Measurements from ENCODE around the gene SND1.

DNA sequence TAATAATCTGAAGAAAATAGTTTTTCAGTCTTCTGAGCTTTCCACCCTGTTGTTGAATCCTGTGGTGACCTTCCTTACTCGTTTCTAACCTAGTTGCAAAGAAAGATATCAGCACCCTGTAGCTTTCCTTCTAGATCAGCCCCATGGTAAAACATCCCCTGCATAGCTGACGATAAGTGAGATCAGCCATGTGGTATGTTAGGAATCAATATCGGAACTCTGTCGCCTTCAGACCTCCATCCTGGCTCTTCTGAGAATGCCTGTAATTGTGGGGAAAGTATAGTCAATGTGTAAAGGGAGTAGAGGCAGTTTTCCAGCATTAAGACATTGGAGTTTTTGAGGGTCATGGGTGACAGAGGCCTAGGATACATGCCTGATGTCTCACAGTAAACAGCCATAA, 227.4 kb downstream of the SND1 start:
- TF ChIP-seq, protein P1, sequence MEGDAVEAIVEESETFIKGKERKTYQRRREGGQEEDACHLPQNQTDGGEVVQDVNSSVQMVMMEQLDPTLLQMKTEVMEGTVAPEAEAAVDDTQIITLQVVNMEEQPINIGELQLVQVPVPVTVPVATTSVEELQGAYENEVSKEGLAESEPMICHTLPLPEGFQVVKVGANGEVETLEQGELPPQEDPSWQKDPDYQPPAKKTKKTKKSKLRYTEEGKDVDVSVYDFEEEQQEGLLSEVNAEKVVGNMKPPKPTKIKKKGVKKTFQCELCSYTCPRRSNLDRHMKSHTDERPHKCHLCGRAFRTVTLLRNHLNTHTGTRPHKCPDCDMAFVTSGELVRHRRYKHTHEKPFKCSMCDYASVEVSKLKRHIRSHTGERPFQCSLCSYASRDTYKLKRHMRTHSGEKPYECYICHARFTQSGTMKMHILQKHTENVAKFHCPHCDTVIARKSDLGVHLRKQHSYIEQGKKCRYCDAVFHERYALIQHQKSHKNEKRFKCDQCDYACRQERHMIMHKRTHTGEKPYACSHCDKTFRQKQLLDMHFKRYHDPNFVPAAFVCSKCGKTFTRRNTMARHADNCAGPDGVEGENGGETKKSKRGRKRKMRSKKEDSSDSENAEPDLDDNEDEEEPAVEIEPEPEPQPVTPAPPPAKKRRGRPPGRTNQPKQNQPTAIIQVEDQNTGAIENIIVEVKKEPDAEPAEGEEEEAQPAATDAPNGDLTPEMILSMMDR (IDR thresholded peaks at IDR 0.05): no peak
- TF ChIP-seq POLR2A (IDR thresholded peaks at IDR 0.05): no peak
- TF ChIP-seq POLR2AphosphoS5 (IDR thresholded peaks at IDR 0.05): no peak

All from breast epithelium (tissue), 3 donors.